Measurements from ENCODE around the gene PRIM1.

- TF ChIP-seq ZFP3 (CRISPR knock-in tag; IDR thresholded peaks at IDR 0.05) (no peak), RARB (CRISPR knock-in tag; IDR thresholded peaks at IDR 0.05) (no peak), ESRRG (CRISPR knock-in tag; IDR thresholded peaks at IDR 0.05) (no peak), ZNF70 (CRISPR knock-in tag; IDR thresholded peaks at IDR 0.05) (no peak)
Measured at GRCh38 chr12:56775638-56776037, 23.5 kb upstream of the PRIM1 start.
